Measurements from ENCODE around the gene TACC2.
A peak's percentile ranks its signal among the peaks of the same experiment; 100 is the strongest.
"Not testable (repeated sequence)": the region's sequence is repeated elsewhere in the genome, so short reads cannot be mapped to it uniquely, and the experiment has no call there.

The TACC2 gene

DNA sequence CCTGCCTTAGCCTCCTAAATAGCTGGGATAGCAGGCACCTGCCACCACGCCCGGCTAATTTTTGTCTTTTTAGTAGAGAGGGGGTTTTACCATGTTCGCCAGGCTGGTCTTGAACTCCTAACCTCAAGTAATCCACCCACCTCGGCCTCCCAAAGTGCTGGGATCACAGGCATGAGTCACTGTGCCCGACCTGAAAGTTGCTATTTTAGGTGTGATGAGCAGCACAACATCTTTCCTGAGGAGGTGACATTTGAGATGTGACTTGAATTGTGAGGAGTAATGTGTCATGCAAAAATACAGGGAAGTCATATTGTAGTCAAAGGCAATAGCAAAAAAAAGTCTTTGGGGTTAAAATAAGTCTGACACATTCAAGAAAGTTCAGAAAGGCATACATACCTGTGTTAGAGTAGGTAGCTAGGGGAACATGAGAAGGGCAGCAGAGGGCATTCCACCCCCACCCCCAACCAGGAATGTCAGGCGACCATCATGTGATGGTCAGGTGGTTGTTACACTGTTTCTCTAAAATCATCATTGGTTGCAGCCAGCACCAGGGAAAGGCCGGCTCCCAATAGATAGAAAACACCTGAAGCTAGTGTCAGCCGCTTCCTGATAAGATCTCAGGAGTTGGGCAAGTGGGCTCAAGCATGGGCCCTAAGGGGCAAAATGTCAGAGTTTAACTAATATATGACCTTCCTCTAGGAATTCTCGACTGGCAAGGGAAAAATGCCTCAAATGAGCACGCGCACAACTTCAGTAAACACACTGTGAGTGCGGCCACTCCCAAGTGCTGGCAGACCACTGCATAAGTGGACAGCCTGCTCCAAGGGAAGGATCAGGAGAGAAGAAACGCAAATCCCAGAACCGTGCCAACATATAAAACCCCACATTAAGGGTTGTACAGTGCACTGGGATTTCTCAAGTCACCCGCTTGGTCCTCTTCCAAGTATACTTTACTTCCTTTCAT, at the start of gene TACC2:
Gene TACC2, plus strand, starts transcription at position 803 of the 964 bp plus-strand sequence. CDS start 32,819 bp downstream, outside the sequence.
- peak; percentile 28 for DNase-seq

- DNase-seq = no peak
Observed at GRCh38 chr10:121941532-121941931, 47.4 kb upstream of the TACC2 start.

- no peak for DNase-seq
Observed at GRCh38 chr10:121942749-121943416, 46.1 kb upstream of the TACC2 start.

DNA sequence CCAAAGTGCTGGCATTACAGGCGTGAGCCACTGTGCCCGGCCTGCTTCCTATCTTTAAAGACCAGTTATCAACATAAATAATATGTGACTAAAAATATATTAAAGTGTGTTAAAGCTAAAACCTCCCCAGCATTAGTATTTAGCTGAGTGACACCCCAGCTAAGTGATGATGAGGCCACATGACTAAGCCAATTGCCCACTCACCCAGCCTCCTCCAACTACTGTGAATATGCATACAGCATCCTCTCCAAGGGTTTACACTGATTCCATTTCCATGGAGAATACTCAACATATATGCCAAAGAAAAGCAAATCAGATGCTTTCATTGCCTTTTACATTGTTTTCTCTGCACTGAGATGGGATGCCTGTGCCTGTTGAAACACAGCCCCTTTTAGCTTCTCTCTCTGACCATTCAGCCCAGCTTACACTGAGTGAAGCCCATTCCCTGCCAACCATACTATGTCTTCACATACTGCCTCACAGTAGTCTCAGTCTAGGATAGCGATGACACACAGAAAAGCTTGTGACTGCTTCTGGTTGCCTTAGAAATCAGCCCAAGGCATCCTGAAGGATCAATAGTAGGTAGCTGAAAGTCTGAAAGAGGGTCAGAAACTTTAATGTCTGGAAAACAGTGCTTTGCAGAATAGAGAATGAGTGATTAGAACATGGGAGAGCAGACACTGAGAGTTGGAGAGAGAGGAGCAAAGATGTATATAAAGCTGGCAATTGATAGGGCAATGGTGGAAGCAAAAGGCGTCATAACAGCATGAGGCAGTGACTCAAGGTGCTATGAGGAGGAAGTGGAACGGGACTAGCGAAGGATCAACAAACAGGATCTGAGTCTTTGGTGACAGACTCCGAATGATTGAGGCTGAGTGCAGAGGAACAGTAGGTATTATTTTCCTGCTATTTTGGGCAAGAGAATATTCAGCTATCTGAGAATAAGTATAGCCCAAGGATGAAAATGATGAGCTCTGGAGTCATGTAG, 41.3 kb upstream of the TACC2 start:
- DNase-seq = no peak

DNA sequence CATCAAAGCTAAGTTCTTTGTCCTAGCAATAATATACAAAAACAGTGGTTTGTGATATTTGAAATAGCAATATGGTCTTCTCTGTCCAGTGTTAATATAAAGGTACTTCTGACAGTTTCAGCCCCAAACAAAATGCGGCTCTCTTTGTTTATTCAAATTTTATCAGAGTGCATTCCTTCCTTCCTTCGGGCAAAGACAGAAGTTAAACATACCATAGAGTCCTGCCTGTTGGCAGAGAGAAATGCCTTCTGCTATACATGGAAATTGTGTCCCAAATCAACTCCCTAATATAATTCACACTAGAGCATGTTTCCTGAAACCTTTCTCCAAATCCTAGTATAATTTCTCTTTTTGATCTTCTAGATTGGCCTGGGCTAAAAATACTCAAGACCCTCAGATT, 39.9 kb upstream of the TACC2 start:
- DNase-seq = no peak

DNA sequence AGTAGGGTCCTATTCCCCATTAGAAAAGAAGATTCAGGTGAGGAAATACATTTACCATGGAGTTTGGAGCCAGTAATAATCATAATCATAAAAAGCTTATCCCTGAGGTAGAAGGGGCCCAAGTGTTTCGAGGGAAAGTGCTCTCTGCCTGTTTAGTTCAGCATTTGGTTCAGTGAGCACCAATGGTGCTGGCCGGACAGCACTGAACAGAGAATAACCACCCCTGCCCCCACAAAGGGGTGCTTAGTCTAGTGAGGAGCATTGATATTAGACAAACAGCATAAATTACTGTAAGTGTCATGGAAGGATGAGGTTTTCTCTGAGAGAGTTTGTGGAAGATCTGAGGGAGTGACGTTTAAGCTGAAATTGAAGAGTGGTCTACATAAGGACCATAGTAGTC, 39.5 kb upstream of the TACC2 start:
- no peak for DNase-seq

GRCh38 chr10:121952226-121952625, 36.7 kb upstream of the TACC2 start:
- no peak for DNase-seq

- DNase-seq = no peak
Observed at GRCh38 chr10:121956111-121957061, 32.6 kb upstream of the TACC2 start.

- DNase-seq = no peak
Observed at GRCh38 chr10:121959671-121960070, 29.3 kb upstream of the TACC2 start.

DNA sequence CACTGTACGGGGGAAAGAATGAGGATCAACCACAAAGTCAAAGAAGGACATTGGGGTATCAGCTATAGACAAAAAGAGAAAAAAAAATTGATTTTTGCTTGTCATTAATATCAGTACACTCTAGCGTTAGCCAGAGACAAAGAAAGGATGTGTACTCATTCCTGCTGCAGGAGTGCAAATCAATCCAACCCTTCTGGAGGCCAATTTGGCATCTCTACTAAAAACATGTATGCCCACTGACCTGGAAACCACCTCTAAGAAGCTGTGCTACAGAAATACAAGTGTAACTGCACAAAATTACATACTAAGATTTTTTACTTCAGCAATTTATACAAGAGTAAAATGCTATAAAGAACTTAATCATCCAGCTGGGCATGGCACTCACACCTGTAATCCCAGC, 27.5 kb upstream of the TACC2 start:
- DNase-seq = no peak

- DNase-seq = no peak
Observed at GRCh38 chr10:121965996-121966395, 23.0 kb upstream of the TACC2 start.

DNA sequence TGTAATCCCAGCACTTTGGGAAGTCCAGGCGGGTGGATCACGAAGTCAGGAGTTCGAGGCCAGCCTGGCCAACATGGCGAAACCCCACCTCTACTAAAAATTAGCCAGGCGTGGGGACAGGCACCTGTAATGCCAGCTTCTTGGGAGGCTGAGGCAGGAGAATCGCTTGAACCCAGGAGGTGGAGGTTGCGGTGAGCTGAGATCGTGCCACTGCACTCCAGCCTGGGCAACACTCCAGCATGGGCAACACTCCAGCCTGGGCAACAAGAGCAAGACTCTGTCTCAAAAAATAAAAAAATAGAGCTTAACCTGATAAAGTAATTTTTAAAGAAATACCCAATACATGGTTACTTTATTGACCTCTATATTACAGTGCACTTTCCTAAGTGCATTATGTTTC, 19.9 kb upstream of the TACC2 start:
- not testable (repeated sequence) for DNase-seq

- no peak for DNase-seq
Observed at GRCh38 chr10:121974019-121974534, 14.9 kb upstream of the TACC2 start.

- DNase-seq = peak; percentile 70
Observed at GRCh38 chr10:121974535-121975294, 14.2 kb upstream of the TACC2 start, which contains the start of gene NSMCE4A. Gene NSMCE4A, minus strand, starts transcription at chr10:121975217. Its CDS starts 52 bp downstream, at chr10:121975165.

DNA sequence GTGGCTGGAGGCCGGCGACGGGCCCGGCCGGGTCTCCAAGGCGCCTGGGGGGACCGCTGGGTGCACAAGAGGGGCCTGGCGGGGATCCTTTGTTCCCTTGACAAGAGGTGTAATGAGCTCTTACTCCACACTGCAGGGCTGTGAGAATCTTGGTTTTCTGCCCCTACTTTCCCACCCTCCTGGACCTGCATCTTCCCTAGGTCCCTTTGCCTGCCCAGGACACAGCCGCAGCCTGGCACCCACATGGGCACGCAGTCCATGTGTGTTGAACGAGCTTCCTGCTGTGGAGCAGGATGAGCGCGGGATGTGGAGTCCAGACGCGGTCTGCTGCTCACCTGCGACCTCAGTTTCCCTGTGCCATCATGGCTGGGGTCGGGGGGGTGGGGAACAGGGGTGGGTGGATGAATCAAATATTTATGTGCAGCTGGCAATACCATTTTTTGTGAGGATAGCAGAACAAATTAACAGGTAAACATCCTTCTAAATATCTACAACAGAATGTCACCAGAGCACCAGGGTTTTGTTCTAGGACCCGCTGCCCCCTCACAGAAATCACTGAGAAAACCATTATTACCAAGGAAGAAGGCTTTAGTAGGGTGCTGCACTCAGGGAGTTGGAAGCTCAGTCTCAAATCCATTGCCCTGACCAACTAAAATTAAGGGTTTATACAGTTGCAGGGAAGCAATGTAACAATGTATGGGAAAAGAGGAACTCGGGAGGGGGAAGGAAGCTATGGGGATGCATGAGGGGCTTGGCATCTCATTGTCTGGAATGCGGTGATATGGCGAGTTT, 13.5 kb upstream of the TACC2 start:
- no peak for DNase-seq

GRCh38 chr10:121976607-121977006, 12.4 kb upstream of the TACC2 start:
- DNase-seq = no peak

DNA sequence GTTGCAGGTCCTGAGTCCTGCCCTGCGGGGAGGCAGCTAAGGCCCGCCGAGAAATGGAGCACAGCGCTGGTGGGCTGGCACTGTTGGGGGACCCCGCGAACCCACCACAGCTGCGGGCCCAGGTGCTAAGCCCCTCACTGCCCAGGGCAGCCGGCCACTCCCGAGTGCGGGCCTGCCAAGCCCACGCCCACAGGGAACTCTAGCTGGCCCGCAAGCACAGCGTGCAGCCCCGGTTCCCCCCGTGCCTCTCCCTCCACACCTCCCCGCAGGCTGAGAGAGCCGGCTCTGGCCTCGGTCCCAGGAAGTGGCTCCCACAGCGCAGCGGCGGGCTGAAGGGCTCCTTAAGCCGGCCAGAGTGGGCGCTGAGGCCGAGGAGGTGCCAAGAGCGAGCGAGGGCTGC, 10.5 kb upstream of the TACC2 start:
- no peak for DNase-seq

GRCh38 chr10:121981346-121981745, 7.6 kb upstream of the TACC2 start:
- no peak for DNase-seq

DNA sequence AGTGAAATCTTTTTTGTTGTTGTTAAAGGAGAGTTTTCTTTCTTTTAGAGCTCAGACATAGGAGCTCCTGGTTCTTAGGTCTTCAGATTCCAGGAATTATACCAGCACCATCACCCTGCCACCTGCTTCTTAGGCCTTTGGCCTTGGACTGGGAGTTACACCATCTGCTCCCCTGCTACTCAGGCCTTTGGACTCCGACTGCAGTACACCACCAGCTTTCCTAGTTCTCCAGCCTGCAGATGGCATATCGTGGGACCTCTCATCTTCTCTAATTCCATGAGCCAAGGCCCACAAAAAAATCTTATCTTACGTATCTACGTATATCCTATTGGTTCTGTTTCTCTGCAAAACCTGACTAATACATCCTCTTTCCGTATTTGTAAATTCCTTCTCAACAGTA, 5.1 kb upstream of the TACC2 start:
- no peak for DNase-seq

GRCh38 chr10:121984463-121984862, 4.5 kb upstream of the TACC2 start:
- no peak for DNase-seq

Data from stimulated activated CD4-positive, alpha-beta T cell treated with anti-CD3 and anti-CD28 coated beads, Interleukin-1b, Interleukin-23, amount 100 ng/mL, for 48 hours (primary cell).